GM12875 (cell line): ENCODE results near the gene ELP1.

Source experiments
- H3K4me3 ChIP-seq: one replicate; pipeline ENCODE4 v1.5.1; 2011; ENCODE audit warnings: low read depth, low read length, control low read depth
- CTCF ChIP-seq: IDR thresholded peaks from 2 replicates; pipeline ENCODE4 v1.5.1; 2011; ENCODE audit warnings: low read depth, mild to moderate bottlenecking, control low read depth, inconsistent platforms, low read length, moderate library complexity, borderline replicate concordance; ENCODE audit not compliant: insufficient read depth

ELP1 gene

GRCh38 chr9:108877524-108877923 lies 56.4 kb downstream of the ELP1 start:
- no peak for TF ChIP-seq CTCF
- no peak overlapping the region for H3K4me3 ChIP-seq

- no peak for TF ChIP-seq CTCF
- no peak overlapping the region for H3K4me3 ChIP-seq
These were observed 57.5 kb downstream of the ELP1 start for GRCh38 chr9:108876425-108876824.

- no peak for TF ChIP-seq CTCF
- H3K4me3 ChIP-seq, result no peak overlapping the region
These were observed 59.7 kb downstream of the ELP1 start for GRCh38 chr9:108874058-108874788.

GRCh38 chr9:108869092-108869725 lies 64.7 kb downstream of the ELP1 start:
- no peak overlapping the region for H3K4me3 ChIP-seq
- TF ChIP-seq CTCF, result no peak

GRCh38 chr9:108867829-108868228 lies 66.1 kb downstream of the ELP1 start:
- H3K4me3 ChIP-seq, result no peak overlapping the region
- no peak for TF ChIP-seq CTCF

GRCh38 chr9:108867116-108867515 lies 66.8 kb downstream of the ELP1 start:
- no peak overlapping the region for H3K4me3 ChIP-seq
- TF ChIP-seq CTCF, result no peak

GRCh38 chr9:108866001-108866420 lies 67.9 kb downstream of the ELP1 start:
- no peak overlapping the region for H3K4me3 ChIP-seq
- TF ChIP-seq CTCF, result no peak
